Liver (tissue), 9 donors: ENCODE results near the gene VWCE. TPM values are rescaled to one million over a fixed set of nuclear protein-coding genes. Genes with fewer than 3 reads are reported as not detected.

Experiments used
- DNase-seq: peaks from one replicate; pipeline ENCODE4 v3.0.0-alpha.2; 2017; ENCODE audit warnings: low spot score
- H3K27ac ChIP-seq, 2 donors: one replicate each; pipeline ENCODE4 v1.7.0; 2013; ENCODE audit warnings: inconsistent platforms in 2 of 2, low read length in 2 of 2, control low read depth in 1 of 2, low read depth in 1 of 2, mild to moderate bottlenecking in 1 of 2
- H3K27me3 ChIP-seq, 4 donors: one replicate each; pipeline versions ENCODE4 v1.6.1 to v1.7.0; 2013; ENCODE audit warnings: low read length in 3 of 4, inconsistent platforms in 1 of 4, mild to moderate bottlenecking in 1 of 4, moderate library complexity in 1 of 4; ENCODE audit not compliant: control insufficient read depth in 4 of 4, insufficient read depth in 4 of 4
- H3K36me3 ChIP-seq, 4 donors: one replicate each; pipeline versions ENCODE4 v1.6.1 to v1.7.0; 2013; ENCODE audit warnings: low read length in 3 of 4, mild to moderate bottlenecking in 3 of 4, low read depth in 1 of 4, moderate library complexity in 1 of 4; ENCODE audit not compliant: control insufficient read depth in 4 of 4, insufficient read depth in 3 of 4
- H3K4me1 ChIP-seq, 4 donors: one replicate each; pipeline versions ENCODE4 v1.6.1 to v1.7.0; 2013; ENCODE audit warnings: low read length in 3 of 4, mild to moderate bottlenecking in 3 of 4, moderate library complexity in 1 of 4; ENCODE audit not compliant: control insufficient read depth in 4 of 4, insufficient read depth in 4 of 4
- H3K4me3 ChIP-seq, 3 donors: one replicate each; pipeline versions ENCODE4 v1.6.1 to v1.7.0; 2013; ENCODE audit warnings: low read length in 3 of 3, control low read depth in 1 of 3, low read depth in 1 of 3, mild to moderate bottlenecking in 1 of 3
- H3K9ac ChIP-seq, 2 donors: one replicate each; pipeline ENCODE4 v1.7.0; 2013; ENCODE audit warnings: low read length in 2 of 2, mild to moderate bottlenecking in 2 of 2, moderate library complexity in 2 of 2, control low read depth in 1 of 2, low read depth in 1 of 2
- H3K9me3 ChIP-seq, 4 donors: one replicate each; pipeline versions ENCODE4 v1.6.1 to v1.7.0; 2013; ENCODE audit warnings: low read length in 3 of 4; ENCODE audit not compliant: control insufficient read depth in 4 of 4
- ATF3 ChIP-seq: IDR thresholded peaks from 2 replicates; pipeline ENCODE4 v1.6.1; 2016; ENCODE audit warnings: antibody characterized with exemption
- CTCF ChIP-seq: fragments of 150-350 bp; IDR thresholded peaks from 2 replicates; pipeline ENCODE4 v1.5.1; 2017; ENCODE audit warnings: improper control_type of control experiment, low read depth, low read length; ENCODE audit not compliant: missing input control
- EGR1 ChIP-seq, 2 donors: IDR thresholded peaks; 2 replicates each; pipeline ENCODE4 v1.6.1; 2016 to 2018; ENCODE audit warnings: antibody characterized with exemption in 2 of 2, low read depth in 2 of 2
- FOXA1 ChIP-seq: IDR thresholded peaks from 2 replicates; pipeline ENCODE4 v1.6.1; 2016; ENCODE audit warnings: antibody characterized with exemption
- FOXA2 ChIP-seq: IDR thresholded peaks from 2 replicates; pipeline ENCODE4 v1.6.1; 2016; ENCODE audit warnings: antibody characterized with exemption
- GABPA ChIP-seq, 2 donors: IDR thresholded peaks in 1 of 2; conservative IDR thresholded peaks in 1 of 2; 2 replicates each; pipeline ENCODE4 v1.6.1; 2016; ENCODE audit warnings: antibody characterized with exemption in 2 of 2, mild to moderate bottlenecking in 1 of 2, moderate library complexity in 1 of 2
- HNF4A ChIP-seq, 2 donors: conservative IDR thresholded peaks; 2 replicates each; pipeline ENCODE4 v1.6.1; 2016; ENCODE audit warnings: antibody characterized with exemption in 2 of 2, mild to moderate bottlenecking in 2 of 2
- HNF4G ChIP-seq: IDR thresholded peaks from 2 replicates; pipeline ENCODE4 v1.6.1; 2016; ENCODE audit warnings: antibody characterized with exemption
- JUND ChIP-seq, 2 donors: IDR thresholded peaks; 2 replicates each; pipeline ENCODE4 v1.6.1; 2016; ENCODE audit warnings: antibody characterized with exemption in 2 of 2
- MAX ChIP-seq: IDR thresholded peaks from 2 replicates; pipeline ENCODE4 v1.6.1; 2016; ENCODE audit warnings: antibody characterized with exemption
- NR2F2 ChIP-seq: IDR thresholded peaks from 2 replicates; pipeline ENCODE4 v1.6.1; 2016; ENCODE audit warnings: antibody characterized with exemption
- RAD21 ChIP-seq, 2 donors: IDR thresholded peaks; 2 replicates each; pipeline ENCODE4 v1.6.1; 2016; ENCODE audit warnings: antibody characterized with exemption in 2 of 2, mild to moderate bottlenecking in 2 of 2
- REST ChIP-seq: IDR thresholded peaks from 2 replicates; pipeline ENCODE4 v1.6.1; 2016; ENCODE audit warnings: antibody characterized with exemption, mild to moderate bottlenecking
- RXRA ChIP-seq, 2 donors: IDR thresholded peaks; 2 replicates each; pipeline ENCODE4 v1.6.1; 2017 to 2018; ENCODE audit warnings: antibody characterized with exemption in 2 of 2, mild to moderate bottlenecking in 1 of 2
- SP1 ChIP-seq: IDR thresholded peaks from 2 replicates; pipeline ENCODE4 v1.6.1; 2018; ENCODE audit warnings: antibody characterized with exemption, mild to moderate bottlenecking
- TAF1 ChIP-seq: conservative IDR thresholded peaks from 2 replicates; pipeline ENCODE4 v1.6.1; 2016; ENCODE audit warnings: antibody characterized with exemption, mild to moderate bottlenecking
- YY1 ChIP-seq: IDR thresholded peaks from 2 replicates; pipeline ENCODE4 v1.6.1; 2016; ENCODE audit warnings: antibody characterized with exemption, mild to moderate bottlenecking
- ZBTB33 ChIP-seq: IDR thresholded peaks from 2 replicates; pipeline ENCODE4 v1.6.1; 2016; ENCODE audit warnings: antibody characterized with exemption
- WGBS: extraction: QIAGEN DNeasy Blood & Tissue Kit; methylation state at CpG from one replicate; pipeline ENCODE4 v1.1.7; 2013; 5-methylcytosine and 5-hydroxymethylcytosine counted together
- polyA plus RNA-seq, 2 donors: library from polyadenylated mRNA; stranded (reverse) in 1 of 2; unstranded in 1 of 2; fragments of 200-250 nt in 1 of 2; fragments of >200 nt in 1 of 2; fragmentation: Nextera tagmentation in 1 of 2; extraction: Ambion mirVana in 1 of 2; gene quantifications; one replicate each; pipeline versions ENCODE4 v1.2.1 to v1.2.3, GENCODE V29; 2013 to 2015
- total RNA-seq, 2 donors: library from RNA; depleted of rRNA; stranded (reverse); fragments of >200 nt; gene quantifications; one replicate each; pipeline ENCODE4 v1.2.3, GENCODE V29; 2014
- donor health status: healthy.
- donor health status: healthy.
- donor health status: healthy.
- donor health status: healthy.
- donor health status: healthy.

VWCE gene
- total and polyA plus RNA-seq, 4 donors, result 1.9 to 6.0 (median 2.7) TPM

GRCh38 chr11:61303725-61304124, 8.6 kb upstream of the VWCE start:
- peaks cover 0 to 5% (median 3%) of the 10 kb centered on the region in 4 donors for H3K4me1 ChIP-seq
- no peak overlapping the region for H3K9ac ChIP-seq
- no peaks in the 10 kb centered on the region for H3K27me3 ChIP-seq
- peaks cover 25 to 90% (median 73%) of the 10 kb centered on the region in 4 donors for H3K36me3 ChIP-seq
- 97% methylated on average over 9 of the region's 9 CpGs for WGBS
- TF ChIP-seq REST (no peak), YY1 (no peak), SP1 (no peak), MAX (no peak), GABPA (IDR thresholded peaks at IDR 0.05 in 1 of 2, conservative IDR thresholded peaks at IDR 0.05 in 1 of 2) (no peak), JUND (IDR thresholded peaks at IDR 0.05) (no peak), TAF1 (no peak), NR2F2 (no peak), RXRA (IDR thresholded peaks at IDR 0.05) (no peak), HNF4A (conservative IDR thresholded peaks at IDR 0.05) (no peak), ATF3 (no peak), RAD21 (IDR thresholded peaks at IDR 0.05) (no peak), FOXA1 (no peak), ZBTB33 (no peak), FOXA2 (no peak), EGR1 (IDR thresholded peaks at IDR 0.05; ENCODE audit: low read depth in 2 of 2) (no peak), HNF4G (no peak), CTCF (no peak)
- no peak overlapping the region for H3K27ac ChIP-seq
- no peak for DNase-seq
- no peak overlapping the region for H3K4me3 ChIP-seq
- no peaks in the 10 kb centered on the region for H3K9me3 ChIP-seq
